WTC11 (cell line): ENCODE results near the gene ANKRD13D. TPM values are rescaled to one million over a fixed set of nuclear protein-coding genes. Genes with fewer than 3 reads are reported as not detected.

Source experiments
- AR ChIP-seq: fragments of 250-450 bp; sonication (Bioruptor Pico); IDR thresholded peaks from 2 replicates; pipeline ENCODE4 v1.9.0; 2021; ENCODE audit warnings: mild to moderate bottlenecking
- ATF3 ChIP-seq: sonication (generic); formaldehyde crosslinking; conservative IDR thresholded peaks from 2 replicates; pipeline ENCODE4 v1.8.1; 2022; ENCODE audit warnings: mild to moderate bottlenecking, missing genetic modification reagents
- E2F4 ChIP-seq: sonication (generic); formaldehyde crosslinking; IDR thresholded peaks from 2 replicates; pipeline ENCODE4 v1.8.1; 2022; ENCODE audit warnings: low read depth, mild to moderate bottlenecking, moderate library complexity, missing genetic modification reagents, borderline replicate concordance
- E2F5 ChIP-seq: sonication (generic); formaldehyde crosslinking; IDR thresholded peaks from 2 replicates; pipeline ENCODE4 v1.8.1; 2022; ENCODE audit warnings: mild to moderate bottlenecking, moderate library complexity, missing genetic modification reagents
- ELF4 ChIP-seq: sonication (generic); formaldehyde crosslinking; IDR thresholded peaks from 2 replicates; pipeline ENCODE4 v1.8.1; 2022; ENCODE audit warnings: low read depth, mild to moderate bottlenecking, moderate library complexity, missing genetic modification reagents
- GRHL2 ChIP-seq: fragments of 250-450 bp; sonication (Bioruptor Pico); IDR thresholded peaks from 2 replicates; pipeline ENCODE4 v1.8.0; 2022; ENCODE audit warnings: mild to moderate bottlenecking, moderate library complexity; ENCODE audit not compliant: insufficient replicate concordance, severe bottlenecking
- GTF2I ChIP-seq: fragments of 250-450 bp; sonication (Bioruptor Pico); conservative IDR thresholded peaks from 2 replicates; pipeline ENCODE4 v1.4.0; 2021; ENCODE audit warnings: mild to moderate bottlenecking
- HMGA2 ChIP-seq: fragments of 250-450 bp; sonication (Bioruptor Pico); IDR thresholded peaks from 2 replicates; pipeline ENCODE4 v1.4.0; 2021; ENCODE audit warnings: mild to moderate bottlenecking, moderate library complexity
- JAZF1 ChIP-seq: fragments of 250-450 bp; sonication (Bioruptor Pico); IDR thresholded peaks from 2 replicates; pipeline ENCODE4 v1.9.0; 2021; ENCODE audit warnings: moderate library complexity, mild to moderate bottlenecking, inconsistent platforms
- MAX ChIP-seq: sonication (generic); formaldehyde crosslinking; IDR thresholded peaks from 2 replicates; pipeline ENCODE4 v1.8.0; 2022; ENCODE audit warnings: mild to moderate bottlenecking, missing genetic modification reagents
- RELA ChIP-seq: sonication (generic); formaldehyde crosslinking; IDR thresholded peaks from 2 replicates; pipeline ENCODE4 v1.8.1; 2022; ENCODE audit warnings: missing genetic modification reagents, mild to moderate bottlenecking, borderline replicate concordance
- STAT6 ChIP-seq: sonication (generic); formaldehyde crosslinking; conservative IDR thresholded peaks from 2 replicates; pipeline ENCODE4 v1.8.1; 2023; ENCODE audit warnings: mild to moderate bottlenecking, low read depth, missing genetic modification reagents, moderate library complexity
- TEAD4 ChIP-seq: sonication (generic); formaldehyde crosslinking; IDR thresholded peaks from 2 replicates; pipeline ENCODE4 v1.8.0; 2022; ENCODE audit warnings: mild to moderate bottlenecking, missing genetic modification reagents
- USF2 ChIP-seq: sonication (generic); formaldehyde crosslinking; IDR thresholded peaks from 2 replicates; pipeline ENCODE4 v1.8.1; 2023; ENCODE audit warnings: mild to moderate bottlenecking, missing genetic modification reagents, moderate library complexity
- ZNF138 ChIP-seq: sonication (generic); formaldehyde crosslinking; conservative IDR thresholded peaks from 2 replicates; pipeline ENCODE4 v1.8.1; 2022; ENCODE audit warnings: mild to moderate bottlenecking, moderate library complexity, missing genetic modification reagents
- ZNF671 ChIP-seq: fragments of 250-450 bp; sonication (Bioruptor Pico); IDR thresholded peaks from 2 replicates; pipeline ENCODE4 v1.8.0; 2021; ENCODE audit warnings: mild to moderate bottlenecking
- total RNA-seq: library from RNA; stranded (reverse); gene quantifications from 3 replicates; pipeline ENCODE4 v1.2.3, GENCODE V29; 2021
- TF ChIP-seq, protein P1 (sequence below): fragments of 200-600 bp; IDR thresholded peaks from 2 replicates; pipeline ENCODE4 v1.8.0; 2022; ENCODE audit warnings: antibody characterized with exemption
- TF ChIP-seq, protein P2 (sequence below): sonication (generic); formaldehyde crosslinking; IDR thresholded peaks from 2 replicates; pipeline ENCODE4 v1.8.1; 2023; ENCODE audit warnings: mild to moderate bottlenecking, moderate library complexity, missing genetic modification reagents
- TF ChIP-seq, protein P3 (sequence below): sonication (generic); formaldehyde crosslinking; IDR thresholded peaks from 2 replicates; pipeline ENCODE4 v1.8.0; 2022; ENCODE audit warnings: mild to moderate bottlenecking, missing genetic modification reagents

The ANKRD13D gene
- total RNA-seq, 1 experiment from 2014 or later = 55.5 TPM

GRCh38 chr11:67288452-67289225, 464 bp upstream of the ANKRD13D start (continued):
- TF ChIP-seq, protein P1, sequence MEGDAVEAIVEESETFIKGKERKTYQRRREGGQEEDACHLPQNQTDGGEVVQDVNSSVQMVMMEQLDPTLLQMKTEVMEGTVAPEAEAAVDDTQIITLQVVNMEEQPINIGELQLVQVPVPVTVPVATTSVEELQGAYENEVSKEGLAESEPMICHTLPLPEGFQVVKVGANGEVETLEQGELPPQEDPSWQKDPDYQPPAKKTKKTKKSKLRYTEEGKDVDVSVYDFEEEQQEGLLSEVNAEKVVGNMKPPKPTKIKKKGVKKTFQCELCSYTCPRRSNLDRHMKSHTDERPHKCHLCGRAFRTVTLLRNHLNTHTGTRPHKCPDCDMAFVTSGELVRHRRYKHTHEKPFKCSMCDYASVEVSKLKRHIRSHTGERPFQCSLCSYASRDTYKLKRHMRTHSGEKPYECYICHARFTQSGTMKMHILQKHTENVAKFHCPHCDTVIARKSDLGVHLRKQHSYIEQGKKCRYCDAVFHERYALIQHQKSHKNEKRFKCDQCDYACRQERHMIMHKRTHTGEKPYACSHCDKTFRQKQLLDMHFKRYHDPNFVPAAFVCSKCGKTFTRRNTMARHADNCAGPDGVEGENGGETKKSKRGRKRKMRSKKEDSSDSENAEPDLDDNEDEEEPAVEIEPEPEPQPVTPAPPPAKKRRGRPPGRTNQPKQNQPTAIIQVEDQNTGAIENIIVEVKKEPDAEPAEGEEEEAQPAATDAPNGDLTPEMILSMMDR = peak; percentile 26; the same call in 1 of the 2 replicates
- TF ChIP-seq ZNF671 (CRISPR knock-in tag) (no peak), TEAD4 (CRISPR knock-in tag) (no peak), E2F4 (CRISPR knock-in tag) (no peak), USF2 (no peak), HMGA2 (CRISPR knock-in tag) (no peak), ATF3 (CRISPR knock-in tag) (no peak), MAX (CRISPR knock-in tag) (peak; percentile 88), RELA (CRISPR knock-in tag) (no peak; the same call in 1 of the 2 replicates), E2F5 (CRISPR knock-in tag) (no peak; the same call in 1 of the 2 replicates), AR (CRISPR knock-in tag) (no peak), GRHL2 (CRISPR knock-in tag) (no peak), JAZF1 (CRISPR knock-in tag) (no peak), STAT6 (peak; percentile 91; the same call in 1 of the 2 replicates), GTF2I (no peak), ELF4 (CRISPR knock-in tag) (no peak), ZNF138 (peak; percentile 80; the same call in 1 of the 2 replicates)
- TF ChIP-seq, protein P2, sequence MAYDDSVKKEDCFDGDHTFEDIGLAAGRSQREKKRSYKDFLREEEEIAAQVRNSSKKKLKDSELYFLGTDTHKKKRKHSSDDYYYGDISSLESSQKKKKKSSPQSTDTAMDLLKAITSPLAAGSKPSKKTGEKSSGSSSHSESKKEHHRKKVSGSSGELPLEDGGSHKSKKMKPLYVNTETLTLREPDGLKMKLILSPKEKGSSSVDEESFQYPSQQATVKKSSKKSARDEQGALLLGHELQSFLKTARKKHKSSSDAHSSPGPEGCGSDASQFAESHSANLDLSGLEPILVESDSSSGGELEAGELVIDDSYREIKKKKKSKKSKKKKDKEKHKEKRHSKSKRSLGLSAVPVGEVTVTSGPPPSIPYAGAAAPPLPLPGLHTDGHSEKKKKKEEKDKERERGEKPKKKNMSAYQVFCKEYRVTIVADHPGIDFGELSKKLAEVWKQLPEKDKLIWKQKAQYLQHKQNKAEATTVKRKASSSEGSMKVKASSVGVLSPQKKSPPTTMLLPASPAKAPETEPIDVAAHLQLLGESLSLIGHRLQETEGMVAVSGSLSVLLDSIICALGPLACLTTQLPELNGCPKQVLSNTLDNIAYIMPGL (CRISPR knock-in tag) = peak; percentile 89
- TF ChIP-seq, protein P3, sequence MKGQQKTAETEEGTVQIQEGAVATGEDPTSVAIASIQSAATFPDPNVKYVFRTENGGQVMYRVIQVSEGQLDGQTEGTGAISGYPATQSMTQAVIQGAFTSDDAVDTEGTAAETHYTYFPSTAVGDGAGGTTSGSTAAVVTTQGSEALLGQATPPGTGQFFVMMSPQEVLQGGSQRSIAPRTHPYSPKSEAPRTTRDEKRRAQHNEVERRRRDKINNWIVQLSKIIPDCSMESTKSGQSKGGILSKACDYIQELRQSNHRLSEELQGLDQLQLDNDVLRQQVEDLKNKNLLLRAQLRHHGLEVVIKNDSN (CRISPR knock-in tag) = peak; percentile 41; the same call in 1 of the 2 replicates
